ENCODE data around the gene ZNF77.

ZNF77 gene

GRCh38 chr19:2989236-2989946 lies 44.6 kb upstream of the ZNF77 start:
- DNase-seq (no peak), ATAC-seq (ENCODE audit: insufficient read depth, low read depth) (no peak)
- Histone ChIP-seq H4K20me1 (ENCODE audit: insufficient read depth, low read length) (no peaks in the 10 kb centered on the region; the same call in 1 of the 2 replicates), H3K9me3 (ENCODE audit: insufficient read depth, low read length, severe bottlenecking) (no peaks in the 10 kb centered on the region), H3K9ac (ENCODE audit: low read depth, low read length) (no peak overlapping the region), H3K4me1 (ENCODE audit: insufficient read depth, low read length) (no peaks in the 10 kb centered on the region), H2AFZ (ENCODE audit: low read depth, low read length) (no peak overlapping the region), H3K4me3 (ENCODE audit: low read depth in 1 of 2, low read length in 2 of 2) (no peak overlapping the region), H3K36me3 (ENCODE audit: insufficient read depth, low read length) (no peaks in the 10 kb centered on the region), H3K79me2 (ENCODE audit: insufficient read depth, low read length) (no peaks in the 10 kb centered on the region), H3K27me3 (ENCODE audit: insufficient read depth, low read length, poor library complexity) (no peaks in the 10 kb centered on the region), H3K27ac (ENCODE audit: low read length) (no peak overlapping the region), H3K4me2 (ENCODE audit: insufficient read depth, low read length) (no peak overlapping the region)
- no peak for TF ChIP-seq EZH2 (IDR thresholded peaks at IDR 0.05; ENCODE audit: borderline replicate concordance, low read depth, low read length, severe bottlenecking)
- TF ChIP-seq CTCF (IDR thresholded peaks at IDR 0.05; ENCODE audit: borderline replicate concordance, extremely low read depth, low read length, poor library complexity, severe bottlenecking): no peak

GRCh38 chr19:2988568-2988967 lies 43.8 kb upstream of the ZNF77 start:
- ATAC-seq (ENCODE audit: insufficient read depth, low read depth): no peak
- no peaks in the 10 kb centered on the region; the same call in 1 of the 2 replicates for H4K20me1 ChIP-seq (ENCODE audit: insufficient read depth, low read length)

GRCh38 chr19:2987797-2988196 lies 43.0 kb upstream of the ZNF77 start:
- Histone ChIP-seq H4K20me1 (ENCODE audit: insufficient read depth, low read length) (no peaks in the 10 kb centered on the region; the same call in 1 of the 2 replicates), H3K4me3 (ENCODE audit: low read depth in 1 of 2, low read length in 2 of 2) (no peak overlapping the region), H3K27me3 (ENCODE audit: insufficient read depth, low read length, poor library complexity) (no peaks in the 10 kb centered on the region), H3K4me2 (ENCODE audit: insufficient read depth, low read length) (no peak overlapping the region), H3K79me2 (ENCODE audit: insufficient read depth, low read length) (no peaks in the 10 kb centered on the region), H3K36me3 (ENCODE audit: insufficient read depth, low read length) (no peaks in the 10 kb centered on the region), H2AFZ (ENCODE audit: low read depth, low read length) (no peak overlapping the region), H3K9ac (ENCODE audit: low read depth, low read length) (no peak overlapping the region), H3K9me3 (ENCODE audit: insufficient read depth, low read length, severe bottlenecking) (no peaks in the 10 kb centered on the region), H3K4me1 (ENCODE audit: insufficient read depth, low read length) (no peaks in the 10 kb centered on the region), H3K27ac (ENCODE audit: low read length) (no peak overlapping the region)
- DNase-seq (no peak), ATAC-seq (ENCODE audit: insufficient read depth, low read depth) (no peak)
- no peak for TF ChIP-seq EZH2 (IDR thresholded peaks at IDR 0.05; ENCODE audit: borderline replicate concordance, low read depth, low read length, severe bottlenecking)
- no peak for TF ChIP-seq CTCF (IDR thresholded peaks at IDR 0.05; ENCODE audit: borderline replicate concordance, extremely low read depth, low read length, poor library complexity, severe bottlenecking)

More at GRCh38 chr19:2988568-2988967, 43.8 kb upstream of the ZNF77 start:
- no peak overlapping the region for H3K4me2 ChIP-seq (ENCODE audit: insufficient read depth, low read length)
- no peak overlapping the region for H2AFZ ChIP-seq (ENCODE audit: low read depth, low read length)
- no peaks in the 10 kb centered on the region for H3K27me3 ChIP-seq (ENCODE audit: insufficient read depth, low read length, poor library complexity)
- no peaks in the 10 kb centered on the region for H3K79me2 ChIP-seq (ENCODE audit: insufficient read depth, low read length)
- H3K9me3 ChIP-seq (ENCODE audit: insufficient read depth, low read length, severe bottlenecking): no peaks in the 10 kb centered on the region
- TF ChIP-seq EZH2 (IDR thresholded peaks at IDR 0.05; ENCODE audit: borderline replicate concordance, low read depth, low read length, severe bottlenecking): no peak
- TF ChIP-seq CTCF (IDR thresholded peaks at IDR 0.05; ENCODE audit: borderline replicate concordance, extremely low read depth, low read length, poor library complexity, severe bottlenecking): no peak
- no peak for DNase-seq
- H3K27ac ChIP-seq (ENCODE audit: low read length): no peak overlapping the region
- H3K9ac ChIP-seq (ENCODE audit: low read depth, low read length): no peak overlapping the region
- no peaks in the 10 kb centered on the region for H3K36me3 ChIP-seq (ENCODE audit: insufficient read depth, low read length)
- no peak overlapping the region for H3K4me3 ChIP-seq (ENCODE audit: low read depth in 1 of 2, low read length in 2 of 2)
- H3K4me1 ChIP-seq (ENCODE audit: insufficient read depth, low read length): no peaks in the 10 kb centered on the region

Measured in DND-41 (cell line).